ENCODE data around the gene ESRP2. TPM values are rescaled to one million over a fixed set of nuclear protein-coding genes. Genes with fewer than 3 reads are reported as not detected.

The ESRP2 gene
- total RNA-seq, 1 donor from 2014 or later: 5.4 TPM

- Mint-ChIP-seq H3K9me3 (peaks cover 2% of the 10 kb centered on the region), H3K36me3 (peaks cover 35% of the 10 kb centered on the region)
- TF ChIP-seq EZH2phosphoT487 (IDR thresholded peaks at IDR 0.05): no peak
- no peak for TF ChIP-seq EZH2 (IDR thresholded peaks at IDR 0.05)
- TF ChIP-seq CTCF (IDR thresholded peaks at IDR 0.05): no peak
Observed at GRCh38 chr16:68190081-68190480, 45.8 kb downstream of the ESRP2 start.

GRCh38 chr16:68188170-68188569, 47.8 kb downstream of the ESRP2 start:
- Histone ChIP-seq H3K4me1 (no peaks in the 10 kb centered on the region), H3K9me3 (ENCODE audit: low read depth) (no peaks in the 10 kb centered on the region), H3K79me2 (ENCODE audit: low read depth) (no peaks in the 10 kb centered on the region), H3F3A (ENCODE audit: low read depth) (no peaks in the 10 kb centered on the region), H3K9ac (no peak overlapping the region), H4K20me1 (ENCODE audit: low read depth) (no peaks in the 10 kb centered on the region), H3K4me2 (no peak overlapping the region), H2AFZ (replicated peaks) (no peak overlapping the region), H3K36me3 (peaks cover 1% of the 10 kb centered on the region), H3K27me3 (no peaks in the 10 kb centered on the region), H3K4me3 (no peak overlapping the region), H3K27ac (no peak overlapping the region)
- no peaks in the 10 kb centered on the region for H3K4me1 Mint-ChIP-seq
- no peak for DNase-seq (ENCODE audit: low spot score)
- H3K9me3 Mint-ChIP-seq: peaks cover 2% of the 10 kb centered on the region
- H3K27ac Mint-ChIP-seq: no peak overlapping the region
- no peaks in the 10 kb centered on the region for H3K27me3 Mint-ChIP-seq (ENCODE audit: insufficient read depth, low read depth)
- peaks cover 43% of the 10 kb centered on the region for H3K36me3 Mint-ChIP-seq
- no peak overlapping the region for H3K4me3 Mint-ChIP-seq
- TF ChIP-seq CTCF (IDR thresholded peaks at IDR 0.05): no peak
- TF ChIP-seq EZH2phosphoT487 (IDR thresholded peaks at IDR 0.05): no peak
- no peak for TF ChIP-seq EZH2 (IDR thresholded peaks at IDR 0.05)

More at GRCh38 chr16:68190081-68190480, 45.8 kb downstream of the ESRP2 start:
- Histone ChIP-seq H4K20me1 (ENCODE audit: low read depth) (no peaks in the 10 kb centered on the region), H3K27ac (no peak overlapping the region), H3K27me3 (no peaks in the 10 kb centered on the region), H2AFZ (replicated peaks) (no peak overlapping the region), H3K4me3 (no peak overlapping the region), H3K79me2 (ENCODE audit: low read depth) (no peaks in the 10 kb centered on the region), H3K9ac (no peak overlapping the region), H3K9me3 (ENCODE audit: low read depth) (no peaks in the 10 kb centered on the region), H3F3A (ENCODE audit: low read depth) (no peaks in the 10 kb centered on the region), H3K4me1 (no peaks in the 10 kb centered on the region), H3K36me3 (no peaks in the 10 kb centered on the region), H3K4me2 (no peak overlapping the region)
- no peak overlapping the region for H3K27ac Mint-ChIP-seq
- no peaks in the 10 kb centered on the region for H3K4me1 Mint-ChIP-seq
- no peaks in the 10 kb centered on the region for H3K27me3 Mint-ChIP-seq (ENCODE audit: insufficient read depth, low read depth)
- DNase-seq (ENCODE audit: low spot score): no peak
- no peak overlapping the region for H3K4me3 Mint-ChIP-seq

- no peak overlapping the region for H3K27ac Mint-ChIP-seq
- Histone ChIP-seq H3K4me3 (no peak overlapping the region), H2AFZ (replicated peaks) (no peak overlapping the region), H3K4me1 (no peaks in the 10 kb centered on the region), H3K9me3 (ENCODE audit: low read depth) (no peaks in the 10 kb centered on the region), H3K27me3 (no peaks in the 10 kb centered on the region), H3K79me2 (ENCODE audit: low read depth) (no peaks in the 10 kb centered on the region), H3F3A (ENCODE audit: low read depth) (no peaks in the 10 kb centered on the region), H3K4me2 (no peak overlapping the region), H3K27ac (no peak overlapping the region), H3K9ac (no peak overlapping the region), H4K20me1 (ENCODE audit: low read depth) (no peaks in the 10 kb centered on the region), H3K36me3 (peaks cover 7% of the 10 kb centered on the region)
- H3K27me3 Mint-ChIP-seq (ENCODE audit: insufficient read depth, low read depth): no peaks in the 10 kb centered on the region
- TF ChIP-seq EZH2phosphoT487 (IDR thresholded peaks at IDR 0.05) (no peak), CTCF (IDR thresholded peaks at IDR 0.05) (no peak), EZH2 (IDR thresholded peaks at IDR 0.05) (no peak)
- H3K36me3 Mint-ChIP-seq: peaks cover 44% of the 10 kb centered on the region
- H3K4me1 Mint-ChIP-seq: no peaks in the 10 kb centered on the region
- no peak overlapping the region for H3K4me3 Mint-ChIP-seq
- DNase-seq (ENCODE audit: low spot score): no peak
- peaks cover 2% of the 10 kb centered on the region for H3K9me3 Mint-ChIP-seq
Observed at GRCh38 chr16:68187505-68187904, 48.4 kb downstream of the ESRP2 start.
